ENCODE results near the gene TXLNA.

TXLNA gene

DNA sequence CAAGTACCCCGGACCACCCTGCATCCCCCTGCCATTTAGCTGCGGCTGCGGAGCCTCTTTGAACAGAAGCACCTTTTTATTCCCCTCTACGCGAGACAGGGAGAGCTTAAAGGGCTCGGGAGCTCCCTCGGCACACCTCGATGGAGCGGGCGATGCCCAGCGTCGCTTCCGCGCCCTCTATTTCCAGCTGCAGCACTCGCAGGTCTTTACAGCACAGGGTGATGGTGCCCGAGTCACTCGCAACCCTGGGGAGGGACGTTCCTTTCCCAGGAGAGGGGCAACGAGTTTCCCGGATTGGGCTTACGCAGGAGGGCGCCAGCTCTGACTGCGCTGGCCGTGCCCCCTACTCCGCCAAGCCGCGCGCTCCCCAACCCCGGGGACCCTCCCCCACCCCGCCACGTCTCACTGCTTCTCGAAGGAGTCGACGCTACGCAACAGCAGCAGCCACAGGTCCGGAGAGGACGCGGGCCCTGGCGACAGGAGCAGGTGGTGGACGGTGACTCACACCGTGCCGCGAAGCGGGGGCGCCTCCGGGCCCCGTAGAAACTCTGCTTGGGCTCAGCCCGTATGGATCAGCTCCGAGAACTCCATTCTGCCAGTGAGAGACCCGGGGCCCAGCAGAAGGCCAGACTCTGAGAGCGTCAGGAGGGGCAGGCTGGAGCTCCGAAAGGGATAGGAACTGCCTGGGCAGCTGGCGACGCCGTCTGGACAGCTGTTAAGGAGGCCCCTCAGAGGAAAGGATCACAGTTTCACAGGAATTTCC lies 61.7 kb downstream of the TXLNA start:
- Mint-ChIP-seq H3K9me3 (no peaks in the 10 kb centered on the region), H3K27ac (peak overlapping the region; percentile 58), H3K4me3 (peak overlapping the region; percentile 82), H3K27me3 (no peaks in the 10 kb centered on the region), H3K4me1 (ENCODE audit: low read depth) (peaks cover 27% of the 10 kb centered on the region), H3K36me3 (ENCODE audit: low read depth) (no peaks in the 10 kb centered on the region)

DNA sequence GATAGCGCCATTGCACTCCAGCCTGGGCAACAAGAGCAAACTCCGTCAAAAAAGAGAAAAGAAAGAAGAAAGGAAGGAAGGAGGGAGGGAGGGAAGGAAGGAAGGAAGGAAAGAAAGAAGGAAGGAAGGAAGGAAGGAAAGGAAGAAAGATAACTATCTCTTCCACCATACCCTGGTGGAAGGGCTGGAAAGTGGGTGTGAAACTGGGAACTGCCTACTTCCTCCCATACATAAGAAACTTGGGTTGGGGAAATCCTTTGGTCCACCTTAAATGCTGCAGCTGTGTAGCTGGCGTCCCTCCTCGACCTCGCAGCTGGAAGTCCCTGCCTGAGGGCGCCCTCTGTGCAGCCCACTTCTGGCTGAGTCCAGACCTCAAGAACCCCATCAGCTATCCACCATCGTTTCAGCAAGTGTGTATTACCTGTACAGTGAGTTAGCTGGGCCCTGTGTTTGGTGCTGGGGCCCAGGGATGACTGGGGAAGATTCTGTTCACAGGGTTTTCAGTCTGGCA lies 62.9 kb downstream of the TXLNA start:
- Mint-ChIP-seq H3K4me1 (ENCODE audit: low read depth) (peaks cover 39% of the 10 kb centered on the region), H3K27me3 (no peaks in the 10 kb centered on the region), H3K4me3 (no peak overlapping the region), H3K36me3 (ENCODE audit: low read depth) (no peaks in the 10 kb centered on the region), H3K9me3 (no peaks in the 10 kb centered on the region), H3K27ac (peak overlapping the region; percentile 31)

DNA sequence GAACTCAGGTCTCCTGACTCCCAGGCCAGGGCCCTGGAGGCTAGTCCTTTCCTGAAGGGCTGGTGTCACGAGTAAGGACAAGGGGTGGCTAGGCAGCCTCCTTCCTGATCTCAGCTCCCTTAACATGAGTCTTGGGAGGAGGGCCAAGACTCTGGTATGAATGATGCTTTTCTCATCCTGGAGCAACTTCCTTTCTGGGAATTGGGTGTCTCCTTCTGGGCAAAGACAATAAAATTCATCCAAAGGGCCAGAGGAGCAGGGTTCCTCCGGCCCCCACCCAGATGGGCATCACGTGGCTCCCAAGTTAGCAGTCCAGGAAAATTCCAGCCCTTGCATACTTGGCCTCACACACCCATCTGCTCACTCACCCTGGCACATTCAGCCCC lies 67.4 kb downstream of the TXLNA start, which contains the start of gene FAM167B:
Gene FAM167B (plus strand): TSS at position 335 of the 386 bp plus-strand sequence. CDS start 200 bp downstream, outside the sequence.
- peak within 1 kb of the TSS; percentile 59 for H3K4me3 Mint-ChIP-seq
- peaks cover 64% of the 10 kb centered on the region for H3K4me1 Mint-ChIP-seq (ENCODE audit: low read depth)
- no peaks in the 10 kb centered on the region for H3K9me3 Mint-ChIP-seq
- H3K27ac Mint-ChIP-seq = peak within 1 kb of the TSS; percentile 78
- H3K27me3 Mint-ChIP-seq = no peaks in the 10 kb centered on the region
- peaks cover 4% of the 10 kb centered on the region for H3K36me3 Mint-ChIP-seq (ENCODE audit: low read depth)

DNA sequence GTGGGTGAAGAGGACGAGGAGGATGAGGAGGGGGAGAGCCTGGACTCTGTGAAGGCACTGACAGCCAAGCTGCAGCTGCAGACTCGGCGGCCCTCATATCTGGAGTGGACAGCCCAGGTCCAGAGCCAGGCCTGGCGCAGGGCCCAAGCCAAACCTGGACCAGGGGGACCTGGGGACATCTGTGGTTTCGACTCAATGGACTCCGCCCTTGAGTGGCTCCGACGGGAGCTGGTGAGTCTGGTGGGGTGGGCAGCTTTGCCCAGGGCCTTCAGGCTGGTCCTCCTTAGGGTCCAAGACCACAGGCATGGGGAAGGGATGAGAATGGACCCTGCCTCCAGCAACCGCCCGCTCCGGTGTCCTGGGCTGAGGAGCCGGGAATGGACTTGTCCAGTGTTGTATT lies 68.0 kb downstream of the TXLNA start:
- Mint-ChIP-seq H3K27me3 (no peaks in the 10 kb centered on the region), H3K36me3 (ENCODE audit: low read depth) (peaks cover 10% of the 10 kb centered on the region), H3K4me1 (ENCODE audit: low read depth) (peaks cover 64% of the 10 kb centered on the region), H3K27ac (peak overlapping the region; percentile 78), H3K4me3 (no peak overlapping the region), H3K9me3 (no peaks in the 10 kb centered on the region)
